IMR-90 (cell line): Measurements from ENCODE around the gene MAN1C1. TPM values are rescaled to one million over a fixed set of nuclear protein-coding genes. Genes with fewer than 3 reads are reported as not detected.

ENCODE experiments used
- ATAC-seq: fragments of 200-7000 bp; cut with Tn5 transposase; 2 replicates; pipeline ENCODE4 v1.9.1; 2020; ENCODE audit warnings: low read depth, mild to moderate bottlenecking, moderate library complexity
- BruUV-seq: library from RNA; stranded (reverse); fragments of 400-500 nt; replicated peaks from 2 replicates; lab custom pipeline; 2021; lab: Mats Ljungman, UMichigan
- CTCF ChIA-PET: fragments of 300-600 bp; formaldehyde crosslinking; extraction: SDS; loops from one replicate; lab custom pipeline; 2021; ENCODE audit warnings: antibody characterized with exemption; lab: Yijun Ruan, JAX
- POLR2A ChIA-PET: fragments of 300-600 bp; sonication (Branson Sonifier 250); formaldehyde crosslinking; loops from one replicate; lab custom pipeline; 2022; ENCODE audit warnings: antibody characterized with exemption; ENCODE audit not compliant: unreplicated experiment; lab: Charles Lee
- DNase-seq: peaks from one replicate; pipeline ENCODE4 v3.0.0; 2013
- H2AFZ ChIP-seq: replicated peaks from 2 replicates; pipeline ENCODE3; 2013; ENCODE audit warnings: low read length, mild to moderate bottlenecking; ENCODE audit not compliant: poor library complexity
- H2AK5ac ChIP-seq: 2 replicates; pipeline ENCODE4 v1.6.1; 2013; ENCODE audit warnings: low read depth, low read length, inconsistent platforms
- H2AK9ac ChIP-seq: replicated peaks from 2 replicates; pipeline ENCODE3; 2013; ENCODE audit warnings: mild to moderate bottlenecking, low read depth, low read length, moderate library complexity; ENCODE audit not compliant: poor library complexity
- H2BK120ac ChIP-seq: 2 replicates; pipeline ENCODE4 v1.6.1; 2013; ENCODE audit warnings: low read depth, low read length, inconsistent platforms
- H2BK15ac ChIP-seq: 3 replicates; pipeline ENCODE4 v1.6.1; 2013; ENCODE audit warnings: low read depth, low read length, inconsistent platforms
- H2BK20ac ChIP-seq: 2 replicates; pipeline ENCODE4 v1.6.1; 2013; ENCODE audit warnings: low read depth, mild to moderate bottlenecking, inconsistent platforms, low read length, moderate library complexity
- H2BK5ac ChIP-seq: 2 replicates; pipeline ENCODE4 v1.6.1; 2013; ENCODE audit warnings: mild to moderate bottlenecking, low read depth, low read length, inconsistent platforms; ENCODE audit not compliant: poor library complexity, severe bottlenecking
- H3K14ac ChIP-seq: replicated peaks from 2 replicates; pipeline ENCODE4 v1.6.1; 2013; ENCODE audit warnings: low read depth, low read length, inconsistent platforms
- H3K18ac ChIP-seq: 2 replicates; pipeline ENCODE4 v1.6.1; 2013; ENCODE audit warnings: low read depth, low read length, control low read depth
- H3K23ac ChIP-seq: 2 replicates; pipeline ENCODE4 v1.6.1; 2013; ENCODE audit warnings: low read depth, low read length, inconsistent platforms
- H3K27ac ChIP-seq: 2 replicates; pipeline ENCODE4 v1.5.1; 2013; ENCODE audit warnings: mild to moderate bottlenecking, control low read depth, low read length; ENCODE audit not compliant: insufficient read depth
- H3K27me3 ChIP-seq: 2 replicates; pipeline ENCODE4 v1.6.1; 2013; ENCODE audit warnings: low read length; ENCODE audit not compliant: control insufficient read depth, insufficient read depth
- H3K36me3 ChIP-seq: 2 replicates; pipeline ENCODE4 v1.6.1; 2013; ENCODE audit warnings: low read length, mixed read lengths; ENCODE audit not compliant: control insufficient read depth, insufficient read depth
- H3K4ac ChIP-seq: 2 replicates; pipeline ENCODE4 v1.6.1; 2013; ENCODE audit warnings: low read depth, low read length, inconsistent platforms
- H3K4me1 ChIP-seq: 2 replicates; pipeline ENCODE4 v1.6.1; 2013; ENCODE audit warnings: low read length, mixed read lengths; ENCODE audit not compliant: control insufficient read depth, insufficient read depth
- H3K4me2 ChIP-seq: 2 replicates; pipeline ENCODE4 v1.6.1; 2013; ENCODE audit warnings: low read depth, mild to moderate bottlenecking, control low read depth, low read length, moderate library complexity
- H3K4me3 ChIP-seq: 2 replicates; pipeline ENCODE4 v1.5.1; 2013; ENCODE audit warnings: low read depth, mild to moderate bottlenecking, control low read depth, low read length, moderate library complexity; ENCODE audit not compliant: insufficient read depth
- H3K56ac ChIP-seq: 2 replicates; pipeline ENCODE4 v1.6.1; 2013; ENCODE audit warnings: low read length, inconsistent platforms; ENCODE audit not compliant: insufficient read depth; ENCODE audit errors: extremely low read depth
- H3K79me1 ChIP-seq, 2 experiments: 2 replicates each; pipeline ENCODE4 v1.6.1; 2013; ENCODE audit warnings: low read length in 2 of 2, inconsistent platforms in 1 of 2, low read depth in 1 of 2
- H3K9ac ChIP-seq: 2 replicates; pipeline ENCODE4 v1.6.1; 2013; ENCODE audit warnings: low read depth, low read length, control low read depth
- H3K9me1 ChIP-seq: 2 replicates; pipeline ENCODE4 v1.6.1; 2013; ENCODE audit warnings: low read length, inconsistent platforms; ENCODE audit not compliant: insufficient read depth
- H3K9me3 ChIP-seq: 2 replicates; pipeline ENCODE4 v1.6.1; 2013; ENCODE audit warnings: low read length; ENCODE audit not compliant: control insufficient read depth, insufficient read depth
- H4K20me1 ChIP-seq: 2 replicates; pipeline ENCODE4 v1.6.1; 2013; ENCODE audit warnings: low read length, inconsistent platforms; ENCODE audit not compliant: insufficient read depth
- H4K5ac ChIP-seq: 2 replicates; pipeline ENCODE4 v1.6.1; 2013; ENCODE audit warnings: mild to moderate bottlenecking, low read depth, low read length, control low read depth
- H4K8ac ChIP-seq, 2 experiments: 2 replicates each; pipeline ENCODE4 v1.6.1; 2013; ENCODE audit warnings: low read depth in 2 of 2, low read length in 2 of 2, control low read depth in 1 of 2, inconsistent platforms in 1 of 2
- H4K91ac ChIP-seq: 2 replicates; pipeline ENCODE4 v1.6.1; 2013; ENCODE audit warnings: low read depth, low read length, inconsistent platforms; ENCODE audit not compliant: insufficient read depth
- CHD1 ChIP-seq: IDR thresholded peaks from 2 replicates; pipeline ENCODE4 v1.6.1; 2012; ENCODE audit warnings: low read depth, low read length, improper control_type of control experiment
- WGBS, 2 experiments: methylation state at CpG; one replicate each; pipeline versions ENCODE4 v1.1.5 to v1.1.7; 2013; ENCODE audit warnings: missing lambda C conversion rate in 2 of 2; ENCODE audit not compliant: insufficient read length in 1 of 2; ENCODE audit errors: extremely low coverage in 2 of 2; 5-methylcytosine and 5-hydroxymethylcytosine counted together
- dilution Hi-C: fragments of 300-500 bp; cut with HindIII; formaldehyde crosslinking; loops from one replicate; pipeline ENCODE4 v1.14.3; 2018; ENCODE audit warnings: low sequenced_read_pairs; ENCODE audit not compliant: unreplicated experiment
- in situ Hi-C: fragments of 300-500 bp; cut with MboI; formaldehyde crosslinking; loops from 3 replicates; pipeline ENCODE4 v1.14.3; 2019; ENCODE audit warnings: low sequenced_read_pairs, inconsistent platforms, mixed read lengths
- intact Hi-C: fragments of 100-400 bp; cut with micrococcal nuclease; formaldehyde crosslinking; loops from 2 replicates; pipeline ENCODE4 v1.10.0; 2022
- polyA plus RNA-seq, 3 experiments: library from polyadenylated mRNA; depleted of rRNA; stranded (reverse); fragments of >200 nt; gene quantifications; 2 replicates each; pipeline ENCODE4 v1.2.3, GENCODE V29; 2012; ENCODE audit warnings: low replicate concordance in 1 of 3
- total RNA-seq: library from RNA; depleted of rRNA; stranded (reverse); fragments of >200 nt; gene quantifications from 2 replicates; pipeline ENCODE4 v1.2.3, GENCODE V29; 2012

Gene MAN1C1
- total and polyA plus RNA-seq, 2 of the 4 experiments (the other 2 are of a cell fraction): 3.2 to 11.3 TPM

DNA sequence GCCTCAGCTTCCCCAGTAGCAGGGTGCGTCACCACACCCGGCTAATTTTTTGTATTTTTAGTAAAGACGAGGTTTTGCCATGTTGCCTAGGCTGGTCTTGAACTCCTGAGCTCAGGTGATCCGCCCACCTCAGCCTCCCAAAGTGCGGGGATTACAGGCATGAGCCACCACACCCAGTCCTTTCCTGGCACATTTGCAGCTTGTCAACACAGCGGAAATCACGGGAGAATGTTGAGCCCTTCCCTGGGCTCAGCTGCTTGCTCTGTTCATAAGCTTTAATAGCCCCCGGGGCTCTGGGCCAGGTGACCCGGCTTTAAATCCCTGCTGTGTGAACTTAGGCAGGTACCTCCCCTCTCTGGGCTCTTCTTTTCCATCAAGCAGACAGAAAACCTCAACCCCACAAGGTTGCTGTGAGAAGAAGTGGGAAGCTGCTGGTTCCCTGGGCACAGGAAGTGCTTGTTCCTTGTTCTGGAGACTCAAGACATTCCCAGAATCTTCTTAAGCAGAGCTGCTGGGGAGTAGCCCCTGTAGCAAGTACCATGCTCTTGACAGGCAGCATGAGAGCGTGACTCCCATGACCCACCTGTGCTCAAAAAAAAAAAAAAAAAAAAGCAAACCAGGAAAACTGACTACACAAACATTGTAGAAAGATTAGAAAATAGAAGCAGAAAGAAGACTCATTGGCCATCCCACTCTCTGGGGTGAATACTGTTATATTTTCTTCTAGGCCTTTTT lies 168.9 kb downstream of the MAN1C1 start:
- no TSS peak for BruUV-seq
- H3K9me3 ChIP-seq: no peaks in the 10 kb centered on the region
- peaks cover 10% of the 10 kb centered on the region for H3K9me1 ChIP-seq
- CTCF ChIA-PET: no interaction called here
- H3K9ac ChIP-seq: no peak overlapping the region
- H3K4me2 ChIP-seq: no peak overlapping the region
- H2BK5ac ChIP-seq: no peak overlapping the region
- dilution Hi-C loops: no loop called here
- no peak overlapping the region for H2AK5ac ChIP-seq
- H3K56ac ChIP-seq: no peak overlapping the region
- no peak overlapping the region for H3K4ac ChIP-seq
- H4K5ac ChIP-seq: no peak overlapping the region
- H3K23ac ChIP-seq: no peak overlapping the region
- POLR2A ChIA-PET: no interaction called here
- peaks cover 19% of the 10 kb centered on the region; the same call in 1 of the 2 replicates for H3K36me3 ChIP-seq
- H4K20me1 ChIP-seq: no peaks in the 10 kb centered on the region; the same call in 1 of the 2 replicates
- H3K14ac ChIP-seq: no peak overlapping the region
- no peak overlapping the region for H3K4me3 ChIP-seq
- no peak overlapping the region for H2AFZ ChIP-seq
- no peaks in the 10 kb centered on the region for H3K79me1 ChIP-seq
- H4K91ac ChIP-seq: no peak overlapping the region
- H3K27me3 ChIP-seq: no peaks in the 10 kb centered on the region
- H2BK20ac ChIP-seq: no peak overlapping the region; the same call in 1 of the 2 replicates
- DNase-seq (no peak), ATAC-seq (no peak)
- no peak overlapping the region for H4K8ac ChIP-seq
- no peak overlapping the region for H2BK120ac ChIP-seq
- in situ Hi-C loops: no loop called here
- H3K18ac ChIP-seq: no peak overlapping the region
- H2AK9ac ChIP-seq: no peak overlapping the region
- intact Hi-C loops: no loop called here
- no peak for TF ChIP-seq CHD1
- no CpG with 5 or more reads among the region's 10 CpGs for WGBS, 2 experiments
- H3K27ac ChIP-seq: no peak overlapping the region
- peaks cover 15% of the 10 kb centered on the region for H3K4me1 ChIP-seq
- no peak overlapping the region for H2BK15ac ChIP-seq
